ENCODE measurements around the gene DENND4A. TPM values are rescaled to one million over a fixed set of nuclear protein-coding genes. Genes with fewer than 3 reads are reported as not detected.
A peak's percentile ranks its signal among the peaks of the same experiment; 100 is the strongest.

The DENND4A gene
- total and polyA plus RNA-seq, 9 of the 15 experiments (the other 6 are each of a cell fraction or from before 2014, with no cell fraction given) = 6.8 to 32.3 (median 19.9) TPM

- TF ChIP-seq, protein P1, sequence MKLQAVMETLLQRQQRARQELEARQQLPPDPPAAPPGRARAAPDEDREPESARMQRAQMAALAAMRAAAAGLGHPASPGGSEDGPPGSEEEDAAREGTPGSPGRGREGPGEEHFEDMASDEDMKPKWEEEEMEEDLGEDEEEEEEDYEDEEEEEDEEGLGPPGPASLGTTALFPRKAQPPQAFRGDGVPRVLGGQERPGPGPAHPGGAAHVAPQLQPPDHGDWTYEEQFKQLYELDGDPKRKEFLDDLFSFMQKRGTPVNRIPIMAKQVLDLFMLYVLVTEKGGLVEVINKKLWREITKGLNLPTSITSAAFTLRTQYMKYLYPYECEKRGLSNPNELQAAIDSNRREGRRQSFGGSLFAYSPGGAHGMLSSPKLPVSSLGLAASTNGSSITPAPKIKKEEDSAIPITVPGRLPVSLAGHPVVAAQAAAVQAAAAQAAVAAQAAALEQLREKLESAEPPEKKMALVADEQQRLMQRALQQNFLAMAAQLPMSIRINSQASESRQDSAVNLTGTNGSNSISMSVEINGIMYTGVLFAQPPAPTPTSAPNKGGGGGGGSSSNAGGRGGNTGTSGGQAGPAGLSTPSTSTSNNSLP (IDR thresholded peaks at IDR 0.05; ENCODE audit: borderline replicate concordance, low read depth, low read length) = no peak
- TF ChIP-seq RCOR1 (IDR thresholded peaks at IDR 0.05; ENCODE audit: borderline replicate concordance in 1 of 2, low read depth in 2 of 2, low read length in 2 of 2) (0 out of 4 replicates have a peak, but pooled peaks of 1 of the 2 experiments have one; percentile 32), ZBED1 (IDR thresholded peaks at IDR 0.05) (no peak), NONO (IDR thresholded peaks at IDR 0.05; ENCODE audit: low read depth in 2 of 2, low read length in 1 of 2) (no peak), TBP (optimal IDR thresholded peaks at IDR 0.05; ENCODE audit: low read depth, low read length) (no peak), CBX8 (IDR thresholded peaks at IDR 0.05; ENCODE audit: borderline replicate concordance, extremely low read depth, low read depth, low read length, poor library complexity, severe bottlenecking) (no peak), IFI16 (CRISPR knock-in tag; IDR thresholded peaks at IDR 0.05) (no peak), PREB (CRISPR knock-in tag; IDR thresholded peaks at IDR 0.05) (no peak), ZNF699 (CRISPR knock-in tag; IDR thresholded peaks at IDR 0.05; ENCODE audit: insufficient replicate concordance) (no peak), XRCC5 (IDR thresholded peaks at IDR 0.05; ENCODE audit: low read depth, low read length) (no peak), YY1 (IDR thresholded peaks at IDR 0.05; ENCODE audit: borderline replicate concordance in 1 of 3, control insufficient read depth in 1 of 3, extremely low read depth in 1 of 3, insufficient read depth in 3 of 3, insufficient read length in 1 of 3, insufficient replicate concordance in 2 of 3, low read depth in 1 of 3, low read length in 2 of 3) (peak in 1 of 3 experiments; percentile 31), ZBTB49 (CRISPR knock-in tag; IDR thresholded peaks at IDR 0.05; ENCODE audit: borderline replicate concordance) (no peak), ETS2 (tag; IDR thresholded peaks at IDR 0.05; ENCODE audit: borderline replicate concordance, poor library complexity, severe bottlenecking) (no peak), NR1H2 (CRISPR knock-in tag; IDR thresholded peaks at IDR 0.05) (no peak), RAD51 (IDR thresholded peaks at IDR 0.05; ENCODE audit: borderline replicate concordance, low read depth) (no peak), RUNX1 (IDR thresholded peaks at IDR 0.05; ENCODE audit: low read depth) (no peak), HCFC1 (IDR thresholded peaks at IDR 0.05; ENCODE audit: low read depth, low read length) (no peak)
- TF ChIP-seq, protein P2, sequence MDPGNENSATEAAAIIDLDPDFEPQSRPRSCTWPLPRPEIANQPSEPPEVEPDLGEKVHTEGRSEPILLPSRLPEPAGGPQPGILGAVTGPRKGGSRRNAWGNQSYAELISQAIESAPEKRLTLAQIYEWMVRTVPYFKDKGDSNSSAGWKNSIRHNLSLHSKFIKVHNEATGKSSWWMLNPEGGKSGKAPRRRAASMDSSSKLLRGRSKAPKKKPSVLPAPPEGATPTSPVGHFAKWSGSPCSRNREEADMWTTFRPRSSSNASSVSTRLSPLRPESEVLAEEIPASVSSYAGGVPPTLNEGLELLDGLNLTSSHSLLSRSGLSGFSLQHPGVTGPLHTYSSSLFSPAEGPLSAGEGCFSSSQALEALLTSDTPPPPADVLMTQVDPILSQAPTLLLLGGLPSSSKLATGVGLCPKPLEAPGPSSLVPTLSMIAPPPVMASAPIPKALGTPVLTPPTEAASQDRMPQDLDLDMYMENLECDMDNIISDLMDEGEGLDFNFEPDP (CRISPR knock-in tag; IDR thresholded peaks at IDR 0.05) = no peak
Measured at GRCh38 chr15:65789759-65790425, 2.2 kb downstream of the DENND4A start (continued).
